ENCODE measurements around the gene ACKR4.
"Not testable (repeated sequence)": the region's sequence is repeated elsewhere in the genome, so short reads cannot be mapped to it uniquely, and the experiment has no call there.

The ACKR4 gene

DNA sequence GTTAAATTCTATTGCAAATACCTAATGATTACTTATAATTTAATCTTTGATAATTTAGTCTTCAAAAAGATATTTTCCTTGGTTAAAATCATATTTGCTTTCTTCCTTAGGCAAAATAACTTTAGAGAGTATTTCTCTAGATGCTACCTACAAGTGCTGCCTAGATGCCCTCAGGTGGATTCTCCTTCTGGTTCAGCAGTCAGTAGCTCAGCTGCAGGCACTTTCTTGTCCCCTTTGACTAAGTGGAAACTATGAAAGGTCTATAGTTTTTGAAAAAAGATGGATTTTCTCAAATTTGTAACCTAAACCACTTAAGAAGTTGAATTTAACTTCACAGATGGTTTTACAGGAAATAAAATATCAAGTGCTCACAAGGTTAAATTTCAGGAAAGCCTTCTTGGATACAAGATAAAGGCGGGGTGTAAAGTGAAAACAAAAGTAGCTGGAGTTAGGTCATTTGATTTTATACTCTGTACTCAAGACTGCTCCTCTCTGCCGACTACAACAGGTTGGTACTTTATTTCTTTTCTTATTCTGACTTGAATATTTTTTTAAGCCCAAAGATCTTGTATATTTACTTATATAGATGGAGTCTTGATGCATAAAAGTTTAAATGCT is at the start of gene ACKR4:
TSS of gene ACKR4 (plus strand) at position 455 of the 618 bp plus-strand sequence. CDS start 3,128 bp downstream, outside the sequence.
- DNase-seq = no peak

DNA sequence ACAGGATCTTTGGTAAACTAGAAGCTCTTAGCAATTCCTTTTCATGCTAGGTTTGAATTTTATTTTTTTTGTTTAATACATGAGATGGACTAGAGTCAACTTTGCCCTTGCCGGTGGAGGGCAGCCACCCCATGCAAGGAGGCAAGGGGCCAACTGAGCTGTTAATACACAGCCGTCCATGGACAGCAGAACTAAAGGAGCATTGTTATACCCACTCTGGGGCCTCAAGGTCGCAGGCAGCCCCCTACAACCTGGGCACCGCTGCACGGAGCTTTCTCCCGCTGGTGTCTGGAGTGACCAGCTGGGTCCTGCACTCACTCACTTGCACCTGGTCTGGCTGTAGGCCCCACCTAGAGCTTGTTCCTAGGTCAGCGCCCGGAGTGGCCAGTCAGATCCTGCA is 47.9 kb upstream of the ACKR4 start:
- intact Hi-C loops (cut with DNase I) = no loop called here
- no peak for DNase-seq

More for the DNA sequence above, at the start of gene ACKR4:
- intact Hi-C loops (cut with DNase I) = no loop called here

GRCh38 chr3:132549890-132550578 is 47.0 kb upstream of the ACKR4 start:
- intact Hi-C loops (cut with DNase I) = no loop called here

DNA sequence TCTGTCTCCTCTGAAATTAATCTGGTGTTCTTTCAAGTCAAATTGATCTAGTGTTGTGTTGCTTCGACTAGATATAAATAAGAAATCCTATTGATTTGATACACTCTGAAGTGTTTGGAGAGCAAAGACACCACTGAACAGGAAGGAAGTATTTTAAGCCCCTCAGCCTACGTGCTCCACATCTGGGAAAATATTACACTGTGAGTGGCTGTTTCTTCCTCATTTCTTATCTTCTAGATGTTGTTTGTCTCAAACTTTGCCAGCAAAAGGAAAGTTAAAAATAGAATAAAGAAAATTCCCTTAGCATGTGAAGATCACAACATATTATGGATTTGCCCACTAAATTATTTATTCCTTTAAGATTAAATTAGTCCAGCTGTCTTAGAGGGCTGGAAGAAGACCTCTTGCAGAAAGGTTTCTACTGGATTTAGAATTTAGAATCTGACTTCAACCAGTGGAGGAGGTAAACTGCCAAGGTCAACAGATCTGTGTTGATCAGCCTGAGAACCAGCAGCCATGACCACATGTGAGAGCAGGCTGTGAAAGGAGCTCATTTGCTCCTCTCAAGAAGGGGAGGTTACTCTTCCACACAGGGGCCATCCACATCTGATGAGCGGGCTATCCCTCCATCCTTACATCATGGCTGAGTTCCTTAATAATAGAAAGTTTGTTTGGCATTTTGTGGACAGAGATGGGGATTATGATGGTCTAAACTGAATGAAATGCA is 46.3 kb upstream of the ACKR4 start:
- intact Hi-C loops (cut with DNase I) = no loop called here
- DNase-seq = no peak

More at GRCh38 chr3:132549890-132550578, 47.0 kb upstream of the ACKR4 start:
- no peak for DNase-seq

DNA sequence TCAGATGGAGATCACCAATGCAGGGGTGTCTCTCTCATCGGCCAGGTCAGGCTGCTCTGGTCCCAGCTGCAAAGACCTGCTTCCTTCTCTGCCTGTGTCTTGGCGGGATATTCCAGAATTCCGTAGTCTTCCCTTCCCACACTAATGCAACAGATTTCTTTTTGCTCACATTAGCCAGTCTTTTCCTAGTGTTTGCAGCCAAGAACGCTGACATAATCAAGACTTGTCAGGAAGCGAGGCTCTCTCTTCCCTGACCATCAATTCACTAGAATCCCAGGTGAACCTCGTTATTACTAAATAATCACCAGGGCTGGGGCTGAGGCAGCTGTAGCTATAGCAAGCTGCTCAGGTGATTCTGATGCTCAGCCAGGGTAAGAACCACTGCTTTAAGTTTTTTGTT is 43.2 kb upstream of the ACKR4 start:
- intact Hi-C loops (cut with DNase I) = no loop called here
- DNase-seq = no peak

GRCh38 chr3:132554437-132554836 is 42.6 kb upstream of the ACKR4 start:
- peak in 9 of 42 donors; percentile 8 to 30 (median 17) for DNase-seq
- intact Hi-C loops (cut with DNase I) = no loop called here

GRCh38 chr3:132555306-132556035 is 41.6 kb upstream of the ACKR4 start:
- DNase-seq = no peak
- intact Hi-C loops (cut with DNase I) = no loop called here

GRCh38 chr3:132556036-132556386 is 41.1 kb upstream of the ACKR4 start:
- DNase-seq; intact Hi-C loops (cut with DNase I): not testable (repeated sequence)

GRCh38 chr3:132556508-132557159 is 40.4 kb upstream of the ACKR4 start:
- intact Hi-C loops (cut with DNase I) = no loop called here
- no peak for DNase-seq

DNA sequence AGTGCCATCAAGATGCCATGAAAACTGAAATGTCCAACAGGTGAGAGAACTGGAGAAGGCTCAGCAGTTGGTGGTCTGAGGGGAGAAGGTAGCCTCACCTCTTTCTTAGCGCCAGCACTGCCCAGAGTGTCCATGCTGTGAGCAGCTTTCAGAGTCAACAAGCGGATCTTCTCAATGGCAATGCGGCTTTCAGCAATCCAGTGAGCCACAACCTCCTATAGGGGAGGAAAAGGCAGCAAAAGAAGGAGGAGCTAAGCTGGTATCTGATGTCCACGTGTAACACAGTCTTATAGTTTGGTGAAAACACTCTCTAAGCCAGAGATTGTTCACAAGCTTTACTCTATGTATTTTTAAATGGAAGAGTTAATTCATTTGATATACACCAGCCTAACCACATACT is 36.1 kb upstream of the ACKR4 start:
- no peak for DNase-seq
- intact Hi-C loops (cut with DNase I) = no loop called here

GRCh38 chr3:132563420-132564069 is 33.5 kb upstream of the ACKR4 start:
- intact Hi-C loops (cut with DNase I) = no loop called here
- DNase-seq = no peak

DNA sequence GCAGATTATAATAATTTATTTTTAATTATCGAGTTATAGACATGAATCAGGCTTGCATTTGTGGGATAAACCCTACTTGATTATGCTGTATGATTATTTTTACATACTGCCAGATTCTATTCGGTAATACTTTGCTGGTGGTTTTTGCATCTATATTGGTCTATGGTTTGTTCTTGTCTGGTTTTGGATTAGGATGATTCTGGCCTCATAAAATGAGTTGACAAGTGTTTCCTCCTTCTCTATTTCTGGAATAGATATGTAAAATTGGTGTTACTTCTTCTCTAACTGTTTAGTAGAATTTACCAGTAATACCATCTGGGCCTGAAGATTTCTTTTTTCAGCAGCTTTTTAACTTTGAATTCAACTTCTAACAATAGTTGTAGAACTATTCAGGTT is 33.0 kb upstream of the ACKR4 start:
- DNase-seq = no peak

GRCh38 chr3:132568422-132568821 is 28.6 kb upstream of the ACKR4 start:
- DNase-seq = no peak
- intact Hi-C loops (cut with DNase I) = no loop called here

More for the DNA sequence above, 33.0 kb upstream of the ACKR4 start:
- intact Hi-C loops (cut with DNase I) = no loop called here

DNA sequence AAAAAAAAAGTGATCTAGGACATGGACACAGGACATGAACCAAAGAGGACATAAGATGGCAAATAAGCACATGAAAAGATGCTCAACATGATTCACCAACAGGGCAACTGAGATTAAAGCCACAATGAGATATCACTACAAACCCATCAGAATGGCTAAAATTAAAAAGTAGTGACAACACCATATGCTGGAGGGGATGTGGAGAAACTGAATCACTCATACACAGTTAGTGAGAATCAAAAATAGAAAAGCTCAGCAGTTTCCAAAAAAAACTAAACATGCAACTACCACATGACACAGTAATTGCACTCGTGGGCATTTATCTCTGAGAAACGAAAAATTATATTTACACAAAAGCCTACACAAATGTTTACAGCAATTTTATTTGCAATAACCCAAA is 27.9 kb upstream of the ACKR4 start:
- no peak for DNase-seq
- intact Hi-C loops (cut with DNase I) = no loop called here

GRCh38 chr3:132569580-132569979 is 27.5 kb upstream of the ACKR4 start:
- DNase-seq = no peak
- intact Hi-C loops (cut with DNase I) = no loop called here

DNA sequence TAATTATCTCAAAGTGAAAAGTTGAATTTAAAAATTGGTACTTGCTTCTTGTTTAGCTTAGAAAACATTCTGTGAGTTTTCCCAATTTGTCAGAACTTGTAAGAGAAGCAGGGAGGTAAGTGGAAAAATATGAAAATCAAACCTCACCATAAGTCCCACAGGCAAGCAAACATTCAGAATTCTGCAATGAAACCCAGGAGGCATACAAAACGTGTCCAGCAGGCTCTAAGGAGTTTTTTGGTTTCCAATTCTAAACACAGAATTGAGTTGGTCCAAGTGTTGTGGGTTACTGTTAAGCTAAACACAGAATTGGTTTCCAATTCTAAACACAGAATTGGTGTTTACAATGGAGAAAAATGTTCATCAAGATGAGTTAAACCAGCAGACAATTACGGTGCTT is 27.1 kb upstream of the ACKR4 start:
- intact Hi-C loops (cut with DNase I) = no loop called here
- DNase-seq = no peak

GRCh38 chr3:132573797-132574211 is 23.3 kb upstream of the ACKR4 start:
- DNase-seq = no peak
- intact Hi-C loops (cut with DNase I) = no loop called here

GRCh38 chr3:132587401-132587800 is 9.7 kb upstream of the ACKR4 start:
- DNase-seq = no peak
- intact Hi-C loops (cut with DNase I) = no loop called here

- intact Hi-C loops (cut with DNase I) = no loop called here
- no peak for DNase-seq
These were observed 4.9 kb upstream of the ACKR4 start for GRCh38 chr3:132592216-132592615.
